ENCODE measurements around the gene PPFIBP1.

GRCh38 chr12:27637524-27637923, 113.5 kb downstream of the PPFIBP1 start:
- TF ChIP-seq, protein P1, sequence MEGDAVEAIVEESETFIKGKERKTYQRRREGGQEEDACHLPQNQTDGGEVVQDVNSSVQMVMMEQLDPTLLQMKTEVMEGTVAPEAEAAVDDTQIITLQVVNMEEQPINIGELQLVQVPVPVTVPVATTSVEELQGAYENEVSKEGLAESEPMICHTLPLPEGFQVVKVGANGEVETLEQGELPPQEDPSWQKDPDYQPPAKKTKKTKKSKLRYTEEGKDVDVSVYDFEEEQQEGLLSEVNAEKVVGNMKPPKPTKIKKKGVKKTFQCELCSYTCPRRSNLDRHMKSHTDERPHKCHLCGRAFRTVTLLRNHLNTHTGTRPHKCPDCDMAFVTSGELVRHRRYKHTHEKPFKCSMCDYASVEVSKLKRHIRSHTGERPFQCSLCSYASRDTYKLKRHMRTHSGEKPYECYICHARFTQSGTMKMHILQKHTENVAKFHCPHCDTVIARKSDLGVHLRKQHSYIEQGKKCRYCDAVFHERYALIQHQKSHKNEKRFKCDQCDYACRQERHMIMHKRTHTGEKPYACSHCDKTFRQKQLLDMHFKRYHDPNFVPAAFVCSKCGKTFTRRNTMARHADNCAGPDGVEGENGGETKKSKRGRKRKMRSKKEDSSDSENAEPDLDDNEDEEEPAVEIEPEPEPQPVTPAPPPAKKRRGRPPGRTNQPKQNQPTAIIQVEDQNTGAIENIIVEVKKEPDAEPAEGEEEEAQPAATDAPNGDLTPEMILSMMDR (IDR thresholded peaks at IDR 0.05; ENCODE audit: low read length) = no peak
- TF ChIP-seq EZH2 (optimal IDR thresholded peaks at IDR 0.05; ENCODE audit: low read depth, low read length) = no peak

All from MM.1S (cell line).